K562 (cell line): Measurements from ENCODE around the gene POLR3E. TPM values are rescaled to one million over a fixed set of nuclear protein-coding genes. Genes with fewer than 3 reads are reported as not detected.

Experiments used
- ATAC-seq: fragments of 200-7000 bp; cut with Tn5 transposase; 3 replicates; pipeline ENCODE4 v1.9.1; 2020; ENCODE audit warnings: moderate library complexity
- BruUV-seq: library from RNA; stranded (reverse); fragments of 400-500 nt; replicated peaks from 2 replicates; lab custom pipeline; 2021; lab: Mats Ljungman, UMichigan
- CTCF ChIA-PET: fragments of 300-600 bp; formaldehyde crosslinking; extraction: SDS; loops from one replicate; lab custom pipeline; 2021; ENCODE audit warnings: low intra/inter-chr PET ratio; lab: Yijun Ruan, JAX
- POLR2A ChIA-PET: fragments of 300-600, 350-650 bp; sonication (Branson Sonifier 250); formaldehyde crosslinking; extraction: SDS; loops from one replicate; lab custom pipeline; 2021; ENCODE audit warnings: antibody characterized with exemption, inconsistent platforms; lab: Yijun Ruan, JAX
- DNase-seq, 4 experiments: peaks; one replicate each; pipeline versions ENCODE4 v3.0.0 to v3.0.0-alpha.2; 2011 to 2018; ENCODE audit warnings: low spot score in 3 of 4, mixed read lengths in 3 of 4; ENCODE audit errors: extremely low read depth in 1 of 4
- FAIRE-seq: peaks from 2 replicates; lab custom pipeline; 2011; peaks lifted over from hg19 to GRCh38; lab: Jason Lieb, UNC
- H2AFZ ChIP-seq: 2 replicates; pipeline ENCODE4 v1.6.0; 2011; ENCODE audit warnings: low read depth, low read length, control low read depth, inconsistent platforms
- H3K27ac ChIP-seq: fragments of 200-600 bp; 3 replicates; pipeline ENCODE4 v1.8.0; 2011; ENCODE audit warnings: low read depth, mild to moderate bottlenecking, control low read depth, inconsistent platforms, low read length, moderate library complexity, mixed read lengths; ENCODE audit errors: extremely low read depth
- H3K27me3 ChIP-seq, 2 experiments: fragments of 300-600 bp in 1 of 2; 2 replicates in 1 of 2; 3 replicates in 1 of 2; pipeline versions ENCODE4 v1.6.0 to v1.8.0; 2011; ENCODE audit warnings: inconsistent platforms in 2 of 2, low read length in 2 of 2, mild to moderate bottlenecking in 1 of 2, mixed read lengths in 1 of 2, moderate library complexity in 1 of 2; ENCODE audit not compliant: control insufficient read depth in 2 of 2, insufficient read depth in 2 of 2
- H3K36me3 ChIP-seq: fragments of 300-600 bp; 3 replicates; pipeline ENCODE4 v1.8.0; 2011; ENCODE audit warnings: mild to moderate bottlenecking, low read length, inconsistent platforms; ENCODE audit not compliant: control insufficient read depth, insufficient read depth
- H3K4me1 ChIP-seq, 2 experiments: fragments of 200-600 bp in 1 of 2; replicated peaks in 1 of 2; 2 replicates in 1 of 2; 3 replicates in 1 of 2; pipeline versions ENCODE4 v1.5.1 to v1.8.0; 2011; ENCODE audit warnings: inconsistent platforms in 2 of 2, low read length in 2 of 2, mild to moderate bottlenecking in 1 of 2, mixed read lengths in 1 of 2, moderate library complexity in 1 of 2; ENCODE audit not compliant: control insufficient read depth in 2 of 2, insufficient read depth in 2 of 2
- H3K4me2 ChIP-seq: 2 replicates; pipeline ENCODE4 v1.6.1; 2011; ENCODE audit warnings: low read length, control low read depth, inconsistent platforms, mixed read lengths; ENCODE audit not compliant: insufficient read depth
- H3K4me3 ChIP-seq: fragments of 200-600 bp; sonication (generic), shearing (Covaris generic); 2 replicates; pipeline ENCODE4 v1.5.1; 2016; ENCODE audit warnings: control low read depth, inconsistent platforms
- H3K79me2 ChIP-seq: fragments of 200-600 bp; 3 replicates; pipeline ENCODE4 v1.8.0; 2011; ENCODE audit warnings: low read length, inconsistent platforms; ENCODE audit not compliant: control insufficient read depth, insufficient read depth
- H3K9ac ChIP-seq, 2 experiments: 2 replicates each; pipeline versions ENCODE4 v1.6.0 to v1.6.1; 2011; ENCODE audit warnings: low read depth in 2 of 2, low read length in 2 of 2, control low read depth in 1 of 2, inconsistent platforms in 1 of 2, mild to moderate bottlenecking in 1 of 2, mixed read lengths in 1 of 2; ENCODE audit not compliant: insufficient read depth in 1 of 2
- H3K9me1 ChIP-seq: one replicate; pipeline ENCODE4 v1.6.0; 2011; ENCODE audit warnings: inconsistent platforms, mild to moderate bottlenecking, low read length, moderate library complexity; ENCODE audit not compliant: control insufficient read depth, insufficient read depth
- H3K9me3 ChIP-seq: replicated peaks from 2 replicates; pipeline ENCODE4 v1.5.1; 2011; ENCODE audit warnings: low read depth, low read length, inconsistent platforms; ENCODE audit not compliant: control insufficient read depth, insufficient read depth
- H4K20me1 ChIP-seq: replicated peaks from 2 replicates; pipeline ENCODE4 v1.6.1; 2011; ENCODE audit warnings: low read length, inconsistent platforms, mixed read lengths; ENCODE audit not compliant: control insufficient read depth, insufficient read depth
- GATAD2A ChIP-seq: fragments of 450-650 bp; IDR thresholded peaks from 2 replicates; pipeline ENCODE4 v1.6.1; 2017
- HNRNPLL ChIP-seq: fragments of 200-400 bp; formaldehyde crosslinking; IDR thresholded peaks from 2 replicates; pipeline ENCODE4 v1.6.1; 2017; ENCODE audit warnings: low read length, low read depth, mild to moderate bottlenecking; ENCODE audit not compliant: poor library complexity, severe bottlenecking
- ILK ChIP-seq: fragments of 450-650 bp; IDR thresholded peaks from 2 replicates; pipeline ENCODE4 v1.6.1; 2016; ENCODE audit warnings: missing genetic modification characterization, low read depth, mild to moderate bottlenecking, missing compliant biosample characterization, moderate library complexity, borderline replicate concordance
- RFX1 ChIP-seq: fragments of 450-650 bp; IDR thresholded peaks from 2 replicates; pipeline ENCODE4 v1.6.1; 2016; ENCODE audit warnings: mild to moderate bottlenecking, moderate library complexity
- SIN3B ChIP-seq: fragments of 450-650 bp; IDR thresholded peaks from 2 replicates; pipeline ENCODE4 v1.6.1; 2017; ENCODE audit warnings: low read depth, mild to moderate bottlenecking, moderate library complexity
- STAT5A ChIP-seq: IDR thresholded peaks from 2 replicates; pipeline ENCODE4 v1.6.1; 2012; ENCODE audit warnings: low read length, inconsistent platforms, borderline replicate concordance
- TCF3 ChIP-seq: sonication (generic); formaldehyde crosslinking; IDR thresholded peaks from 2 replicates; pipeline ENCODE4 v1.4.0; 2020; ENCODE audit warnings: mild to moderate bottlenecking, missing genetic modification reagents
- ZNF121 ChIP-seq: sonication (generic); formaldehyde crosslinking; conservative IDR thresholded peaks from 2 replicates; pipeline ENCODE4 v1.8.0; 2022; ENCODE audit warnings: missing genetic modification reagents
- WGBS: fragments of 100-300 bp; shearing (Covaris generic); methylation state at CpG from one replicate; pipeline ENCODE4 v1.1.6; 2016; ENCODE audit warnings: low coverage, mixed read lengths; ENCODE audit not compliant: insufficient coverage; ENCODE audit errors: missing lambda C conversion rate; 5-methylcytosine and 5-hydroxymethylcytosine counted together
- in situ Hi-C: fragments of 300-500 bp; cut with MboI; formaldehyde crosslinking; loops from 4 replicates; pipeline ENCODE4 v1.15.0; 2018; ENCODE audit warnings: inconsistent platforms, mixed read lengths
- intact Hi-C: fragments of 100-400 bp; cut with micrococcal nuclease; formaldehyde crosslinking; loops from 2 replicates; pipeline ENCODE4 v1.14.2; 2022
- polyA plus RNA-seq, 8 experiments: library from polyadenylated mRNA; depleted of rRNA in 4 of 8; stranded (reverse) in 5 of 8; unstranded in 3 of 8; fragments of >200 nt; fragmentation: Nextera tagmentation in 2 of 8; fragmentation: Illumina TruSeq in 1 of 8; extraction: Ambion mirVana in 2 of 8; extraction: Trizol in 1 of 8; gene quantifications; 2 replicates each; pipeline versions ENCODE4 v1.2.1 to v1.2.3, GENCODE V29; 2011 to 2014; ENCODE audit warnings: inconsistent platforms in 1 of 8, missing spikeins in 1 of 8
- total RNA-seq, 7 experiments: library from RNA; depleted of rRNA in 6 of 7; stranded (reverse); fragments of >200 nt in 6 of 7; fragmentation: Illumina TruSeq in 2 of 7; extraction: Trizol in 2 of 7; gene quantifications; 2 replicates each; pipeline versions ENCODE4 v1.2.1 to v1.2.3, GENCODE V29; 2011 to 2021; ENCODE audit warnings: low replicate concordance in 1 of 7
- TF ChIP-seq, protein P1 (sequence below): fragments of 200-800 bp; sonication (Bioruptor generic); IDR thresholded peaks from 2 replicates; pipeline ENCODE4 v1.6.1; 2017; ENCODE audit warnings: missing genetic modification characterization, missing compliant biosample characterization

Gene POLR3E
- total and polyA plus RNA-seq, 9 of the 15 experiments (the other 6 are each of a cell fraction or from before 2014, with no cell fraction given), result 17.7 to 151 (median 82.6) TPM

DNA sequence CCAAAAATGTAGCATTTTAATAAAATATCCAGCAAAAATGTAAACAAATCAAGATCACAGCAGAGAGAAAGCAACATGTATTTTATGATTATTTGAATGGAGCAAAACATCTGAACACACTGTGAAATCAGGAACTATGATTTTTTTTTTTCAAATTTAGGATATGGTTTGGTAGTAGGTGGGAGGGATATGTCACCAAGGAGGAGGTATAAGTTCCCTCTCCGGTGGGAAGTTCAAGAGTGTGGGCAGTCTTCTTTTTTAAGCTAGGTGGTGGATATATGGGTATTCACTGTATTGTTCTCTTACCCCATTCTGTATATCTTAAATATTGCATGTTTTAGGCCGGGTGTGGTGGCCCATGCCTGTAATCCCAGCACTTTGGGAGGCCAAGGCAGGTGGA lies 67.0 kb downstream of the POLR3E start:
- Histone ChIP-seq H3K27ac (no peak overlapping the region), H2AFZ (no peak overlapping the region), H3K9ac (no peak overlapping the region), H4K20me1 (no peaks in the 10 kb centered on the region), H3K4me3 (no peak overlapping the region), H3K9me3 (no peaks in the 10 kb centered on the region), H3K36me3 (peaks cover 72% of the 10 kb centered on the region), H3K79me2 (peaks cover 47% of the 10 kb centered on the region), H3K9me1 (peaks cover 3% of the 10 kb centered on the region), H3K27me3 (no peaks in the 10 kb centered on the region), H3K4me1 (peaks cover 0 to 10% of the 10 kb centered on the region in 2 experiments; a peak in 4 of 5 replicates), H3K4me2 (no peak overlapping the region)
- intact Hi-C loops (no loop called here), in situ Hi-C loops (no loop called here)
- DNase-seq, result no peak
- ChIA-PET CTCF (no interaction called here), POLR2A (interaction anchor here (1.1 kb wide), 1 partner anchor 18 kb away, joined by 4 read pairs; no protein-coding TSS in a partner anchor)
- TF ChIP-seq STAT5A (no peak), ZNF121 (CRISPR knock-in tag) (no peak), RFX1 (no peak), HNRNPLL (no peak), GATAD2A (no peak), ILK (tag) (no peak), SIN3B (no peak), TCF3 (no peak)
- TF ChIP-seq, protein P1, sequence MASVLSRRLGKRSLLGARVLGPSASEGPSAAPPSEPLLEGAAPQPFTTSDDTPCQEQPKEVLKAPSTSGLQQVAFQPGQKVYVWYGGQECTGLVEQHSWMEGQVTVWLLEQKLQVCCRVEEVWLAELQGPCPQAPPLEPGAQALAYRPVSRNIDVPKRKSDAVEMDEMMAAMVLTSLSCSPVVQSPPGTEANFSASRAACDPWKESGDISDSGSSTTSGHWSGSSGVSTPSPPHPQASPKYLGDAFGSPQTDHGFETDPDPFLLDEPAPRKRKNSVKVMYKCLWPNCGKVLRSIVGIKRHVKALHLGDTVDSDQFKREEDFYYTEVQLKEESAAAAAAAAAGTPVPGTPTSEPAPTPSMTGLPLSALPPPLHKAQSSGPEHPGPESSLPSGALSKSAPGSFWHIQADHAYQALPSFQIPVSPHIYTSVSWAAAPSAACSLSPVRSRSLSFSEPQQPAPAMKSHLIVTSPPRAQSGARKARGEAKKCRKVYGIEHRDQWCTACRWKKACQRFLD, result no peak
- no peak for FAIRE-seq
- BruUV-seq, result no TSS peak
- 94% methylated on average over 2 of the region's 2 CpGs for WGBS
- ATAC-seq, result no peak
